Breast epithelium (tissue), 3 donors: Measurements from ENCODE around the gene PPM1J.

Source experiments
- POLR2A ChIP-seq: fragments of 450-650 bp; IDR thresholded peaks from one replicate; pipeline ENCODE4 v1.6.1; 2016; ENCODE audit warnings: antibody characterized with exemption, mild to moderate bottlenecking, moderate library complexity
- TF ChIP-seq, protein P1 (sequence below), 3 donors: fragments of 450-650 bp; IDR thresholded peaks; one replicate each; pipeline ENCODE4 v1.5.1; 2016 to 2017; ENCODE audit warnings: antibody characterized with exemption in 3 of 3, mild to moderate bottlenecking in 3 of 3, moderate library complexity in 3 of 3

DNA sequence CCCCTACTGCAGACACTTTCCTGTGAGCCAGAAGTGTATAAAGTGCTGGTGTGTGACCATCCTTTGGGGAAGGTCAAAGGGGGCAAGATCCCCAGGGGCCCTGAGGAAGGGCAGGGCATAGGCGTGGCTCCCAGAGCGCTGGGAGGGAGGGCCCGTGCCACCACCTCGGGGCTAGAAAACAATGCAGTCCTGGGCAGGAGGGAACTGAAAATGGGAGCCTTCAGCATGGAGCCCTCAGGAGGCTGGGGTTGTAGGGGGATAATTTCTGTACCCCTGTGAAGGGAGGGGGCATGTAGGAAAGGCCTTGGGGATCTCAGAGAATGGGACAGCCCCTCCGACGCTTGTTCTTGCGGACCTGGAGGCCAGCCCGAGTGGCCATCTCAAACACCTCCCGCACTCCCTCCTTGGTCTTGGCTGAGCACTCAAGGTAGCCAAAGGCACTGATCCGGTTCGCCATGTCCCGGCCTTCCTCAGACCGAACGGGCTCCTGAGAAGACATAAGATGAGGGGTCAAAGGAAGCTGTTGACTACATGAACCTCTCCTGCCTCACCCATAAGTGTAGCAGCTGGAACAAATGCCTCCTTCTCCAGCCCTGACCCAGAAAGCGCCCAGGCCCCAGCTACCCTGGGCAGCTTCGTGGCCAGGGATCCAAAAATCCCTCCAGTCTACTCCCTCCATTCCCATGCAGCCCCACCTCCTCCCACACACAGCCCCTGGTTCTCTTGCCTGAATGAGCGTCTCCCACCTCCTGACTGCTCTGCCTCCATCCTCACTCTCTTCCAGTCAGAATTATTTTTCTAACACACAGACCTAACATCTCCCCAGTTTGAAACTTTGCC, 13.7 kb downstream of the PPM1J start:
- TF ChIP-seq, protein P1, sequence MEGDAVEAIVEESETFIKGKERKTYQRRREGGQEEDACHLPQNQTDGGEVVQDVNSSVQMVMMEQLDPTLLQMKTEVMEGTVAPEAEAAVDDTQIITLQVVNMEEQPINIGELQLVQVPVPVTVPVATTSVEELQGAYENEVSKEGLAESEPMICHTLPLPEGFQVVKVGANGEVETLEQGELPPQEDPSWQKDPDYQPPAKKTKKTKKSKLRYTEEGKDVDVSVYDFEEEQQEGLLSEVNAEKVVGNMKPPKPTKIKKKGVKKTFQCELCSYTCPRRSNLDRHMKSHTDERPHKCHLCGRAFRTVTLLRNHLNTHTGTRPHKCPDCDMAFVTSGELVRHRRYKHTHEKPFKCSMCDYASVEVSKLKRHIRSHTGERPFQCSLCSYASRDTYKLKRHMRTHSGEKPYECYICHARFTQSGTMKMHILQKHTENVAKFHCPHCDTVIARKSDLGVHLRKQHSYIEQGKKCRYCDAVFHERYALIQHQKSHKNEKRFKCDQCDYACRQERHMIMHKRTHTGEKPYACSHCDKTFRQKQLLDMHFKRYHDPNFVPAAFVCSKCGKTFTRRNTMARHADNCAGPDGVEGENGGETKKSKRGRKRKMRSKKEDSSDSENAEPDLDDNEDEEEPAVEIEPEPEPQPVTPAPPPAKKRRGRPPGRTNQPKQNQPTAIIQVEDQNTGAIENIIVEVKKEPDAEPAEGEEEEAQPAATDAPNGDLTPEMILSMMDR (IDR thresholded peaks at IDR 0.05): no peak
- TF ChIP-seq POLR2A: no peak
